ENCODE measurements around the gene RNF144B. TPM values are rescaled to one million over a fixed set of nuclear protein-coding genes. Genes with fewer than 3 reads are reported as not detected.

The RNF144B gene
- total and polyA plus RNA-seq, 2 of the 8 experiments (the other 6 are each of a cell fraction or from before 2014, with no cell fraction given): 1.8 to 11.2 TPM

DNA sequence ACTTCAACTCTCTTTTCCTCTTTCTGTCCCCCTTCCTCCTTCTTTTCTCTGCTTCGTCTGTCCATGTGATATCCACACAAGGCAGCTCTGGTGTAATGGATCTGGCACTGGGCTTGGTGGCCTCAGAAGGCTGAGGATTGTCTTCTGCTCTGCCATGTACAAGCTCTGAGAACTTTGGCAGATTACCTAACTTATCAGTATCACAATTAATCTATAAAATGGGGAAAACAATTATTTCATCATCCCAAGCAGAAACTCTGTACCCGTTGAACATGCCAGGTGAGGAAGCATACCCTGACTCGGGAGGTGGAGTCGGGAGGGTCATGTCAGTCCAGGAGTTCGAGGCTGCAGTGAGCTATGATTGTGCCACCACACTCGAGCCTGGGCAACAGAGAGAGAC, 10.6 kb downstream of the RNF144B start:
- Histone ChIP-seq H2BK15ac (ENCODE audit: low read length) (0 out of 2 replicates have a peak overlapping the region, but pooled peaks have one; percentile 54), H3K4ac (replicated peaks; ENCODE audit: insufficient read length, low read depth, low read length) (peak overlapping the region; percentile 80), H3K23ac (ENCODE audit: insufficient read length) (no peak overlapping the region), H3K9me3 (ENCODE audit: insufficient read depth in 2 of 2, low read depth in 1 of 2, low read length in 1 of 2) (no peaks in the 10 kb centered on the region), H3K36me3 (ENCODE audit: control insufficient read depth in 2 of 4, insufficient read depth in 4 of 4, low read length in 3 of 4) (no peaks in the 10 kb centered on the region; a peak in 1 of 8 replicates), H2AFZ (ENCODE audit: low read length) (no peak overlapping the region), H3K27ac (ENCODE audit: low read depth, low read length) (no peak overlapping the region; the same call in 1 of the 2 replicates), H2BK120ac (replicated peaks; ENCODE audit: low read depth, low read length) (no peak overlapping the region), H2BK5ac (ENCODE audit: low read depth, low read length) (no peak overlapping the region), H3K27me3 (replicated peaks in 1 of 4; ENCODE audit: control insufficient read depth in 3 of 4, extremely low read depth in 1 of 4, insufficient read depth in 3 of 4, low read length in 3 of 4) (no peaks in the 10 kb centered on the region), H4K8ac (ENCODE audit: extremely low read depth, insufficient read depth, low read length) (no peak overlapping the region), H4K5ac (ENCODE audit: insufficient read length, low read depth, low read length) (no peak overlapping the region), H3K56ac (replicated peaks; ENCODE audit: insufficient read length, low read depth, low read length) (no peak overlapping the region), H4K20me1 (replicated peaks in 1 of 2; ENCODE audit: control insufficient read depth in 1 of 2, insufficient read depth in 2 of 2, low read length in 2 of 2) (no peaks in the 10 kb centered on the region), H3K79me2 (ENCODE audit: control insufficient read depth in 1 of 2, insufficient read depth in 2 of 2, low read length in 2 of 2) (peaks cover 0 to 19% of the 10 kb centered on the region in 2 experiments; a peak in 3 of 4 replicates), H3K14ac (ENCODE audit: insufficient read length) (no peak overlapping the region), H3K9ac (replicated peaks in 1 of 4; ENCODE audit: extremely low read depth in 1 of 4, low read depth in 3 of 4, low read length in 3 of 4) (no peak overlapping the region), H2BK12ac (ENCODE audit: low read depth, low read length) (no peak overlapping the region; the same call in 1 of the 2 replicates), H3K23me2 (ENCODE audit: low read depth, low read length) (no peaks in the 10 kb centered on the region), H3K4me2 (ENCODE audit: insufficient read depth in 1 of 2, low read depth in 2 of 2, low read length in 2 of 2) (no peak overlapping the region), H2AK5ac (ENCODE audit: low read depth, low read length) (no peak overlapping the region), H2BK20ac (ENCODE audit: low read length) (peak overlapping the region; percentile 49; the same call in 1 of the 2 replicates), H3K4me1 (replicated peaks in 1 of 4; ENCODE audit: control insufficient read depth in 3 of 4, insufficient read depth in 4 of 4, low read length in 3 of 4) (peaks cover 3 to 19% (median 11%) of the 10 kb centered on the region in 4 experiments), H3K4me3 (ENCODE audit: extremely low read depth in 1 of 4, insufficient read depth in 2 of 4, low read depth in 3 of 4, low read length in 4 of 4) (no peak overlapping the region), H3K18ac (ENCODE audit: extremely low read depth, low read length) (no peak overlapping the region), H3K79me1 (ENCODE audit: low read depth, low read length) (no peaks in the 10 kb centered on the region), H4K91ac (replicated peaks; ENCODE audit: insufficient read length, low read length) (no peak overlapping the region)
- TF ChIP-seq SIRT6 (IDR thresholded peaks at IDR 0.05; ENCODE audit: low read length) (no peak), NRF1 (IDR thresholded peaks at IDR 0.05; ENCODE audit: low read depth, low read length) (no peak), RFX5 (IDR thresholded peaks at IDR 0.05; ENCODE audit: borderline replicate concordance, low read depth, low read length) (no peak)
- ChIA-PET POLR2A (ENCODE audit: partially characterized antibody) (no interaction called here), CTCF (ENCODE audit: partially characterized antibody) (interaction anchor here (0.6 to 3.1 kb wide), 2 partner anchors 107 to 624 kb away, joined by 3 to 13 read pairs; no protein-coding TSS in a partner anchor)
- no peak for FAIRE-seq
- DNase-seq (ENCODE audit: low read depth in 1 of 2, low spot score in 2 of 2): no peak
- WGBS, 2 experiments (ENCODE audit: extremely low coverage in 1 of 2, insufficient coverage in 1 of 2, insufficient read length in 1 of 2, insufficient replicate concordance in 2 of 2, low coverage in 1 of 2, low lambda C conversion rate in 2 of 2, missing lambda C conversion rate in 1 of 2): 94% methylated on average over 6 of the region's 6 CpGs; no CpG with 5 or more reads in 1 of the 2 experiments

All from H1 (cell line).